Fibroblast of mammary gland (primary cell): ENCODE measurements around the gene LPP.

ENCODE experiments used
- DNase-seq: peaks from one replicate; pipeline ENCODE4 v3.0.0-alpha.2; 2010; ENCODE audit warnings: low read depth
- H3K4me3 ChIP-seq: 2 replicates; pipeline ENCODE4 v1.5.1; 2011; ENCODE audit warnings: low read depth, mild to moderate bottlenecking, low read length, moderate library complexity; ENCODE audit not compliant: control insufficient read depth
- TF ChIP-seq, protein P1 (sequence below): conservative IDR thresholded peaks from 2 replicates; pipeline ENCODE4 v1.5.1; 2011; ENCODE audit warnings: low read depth, low read length, inconsistent platforms; ENCODE audit not compliant: control insufficient read depth, insufficient read depth

The LPP gene

DNA sequence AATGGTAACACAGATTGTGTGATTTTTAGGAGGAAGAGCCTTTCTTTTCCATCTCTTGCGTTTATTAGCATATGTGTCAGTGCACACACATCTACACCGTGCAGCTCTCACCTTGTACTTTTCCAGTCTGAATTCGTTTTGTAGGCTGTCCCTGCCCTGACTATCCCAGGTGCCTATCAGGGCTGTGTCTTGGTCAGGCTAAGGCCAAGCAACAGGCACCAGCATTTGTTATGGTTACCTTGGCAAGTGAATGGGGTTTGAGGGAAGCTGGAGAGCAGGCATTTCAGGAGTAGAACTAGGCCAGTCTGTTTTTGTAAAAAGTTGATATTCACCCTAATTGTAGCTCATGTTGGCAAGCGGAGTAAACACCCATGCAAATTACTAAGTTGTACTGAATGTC, 528.4 kb downstream of the LPP start:
- H3K4me3 ChIP-seq: no peak overlapping the region
- DNase-seq: no peak
- TF ChIP-seq, protein P1, sequence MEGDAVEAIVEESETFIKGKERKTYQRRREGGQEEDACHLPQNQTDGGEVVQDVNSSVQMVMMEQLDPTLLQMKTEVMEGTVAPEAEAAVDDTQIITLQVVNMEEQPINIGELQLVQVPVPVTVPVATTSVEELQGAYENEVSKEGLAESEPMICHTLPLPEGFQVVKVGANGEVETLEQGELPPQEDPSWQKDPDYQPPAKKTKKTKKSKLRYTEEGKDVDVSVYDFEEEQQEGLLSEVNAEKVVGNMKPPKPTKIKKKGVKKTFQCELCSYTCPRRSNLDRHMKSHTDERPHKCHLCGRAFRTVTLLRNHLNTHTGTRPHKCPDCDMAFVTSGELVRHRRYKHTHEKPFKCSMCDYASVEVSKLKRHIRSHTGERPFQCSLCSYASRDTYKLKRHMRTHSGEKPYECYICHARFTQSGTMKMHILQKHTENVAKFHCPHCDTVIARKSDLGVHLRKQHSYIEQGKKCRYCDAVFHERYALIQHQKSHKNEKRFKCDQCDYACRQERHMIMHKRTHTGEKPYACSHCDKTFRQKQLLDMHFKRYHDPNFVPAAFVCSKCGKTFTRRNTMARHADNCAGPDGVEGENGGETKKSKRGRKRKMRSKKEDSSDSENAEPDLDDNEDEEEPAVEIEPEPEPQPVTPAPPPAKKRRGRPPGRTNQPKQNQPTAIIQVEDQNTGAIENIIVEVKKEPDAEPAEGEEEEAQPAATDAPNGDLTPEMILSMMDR: no peak

DNA sequence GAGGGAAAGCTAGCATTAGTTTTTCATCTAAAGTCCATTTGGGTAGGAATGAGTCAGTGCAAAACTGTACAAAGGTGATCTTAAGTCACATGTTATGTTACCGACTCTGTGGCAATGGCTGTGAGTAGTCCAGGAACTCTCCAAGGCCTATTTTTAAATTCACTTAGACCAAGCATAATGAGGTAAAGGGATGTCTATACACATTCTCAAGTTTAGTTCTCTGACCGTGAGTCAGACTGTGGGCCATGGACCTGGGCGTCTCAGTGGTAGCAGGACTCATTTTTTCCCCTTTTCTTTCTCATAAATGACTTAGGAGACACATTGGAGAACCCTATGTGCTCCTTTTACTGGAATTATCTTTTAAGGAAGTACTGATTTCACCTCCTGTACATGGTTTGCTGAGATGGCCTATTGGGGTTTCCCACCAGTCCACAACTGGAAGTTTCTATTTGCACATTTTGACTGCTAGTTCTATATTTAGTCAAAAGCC, 529.1 kb downstream of the LPP start:
- no peak overlapping the region for H3K4me3 ChIP-seq
- DNase-seq: peak; percentile 98
- TF ChIP-seq, protein P1: no peak

DNA sequence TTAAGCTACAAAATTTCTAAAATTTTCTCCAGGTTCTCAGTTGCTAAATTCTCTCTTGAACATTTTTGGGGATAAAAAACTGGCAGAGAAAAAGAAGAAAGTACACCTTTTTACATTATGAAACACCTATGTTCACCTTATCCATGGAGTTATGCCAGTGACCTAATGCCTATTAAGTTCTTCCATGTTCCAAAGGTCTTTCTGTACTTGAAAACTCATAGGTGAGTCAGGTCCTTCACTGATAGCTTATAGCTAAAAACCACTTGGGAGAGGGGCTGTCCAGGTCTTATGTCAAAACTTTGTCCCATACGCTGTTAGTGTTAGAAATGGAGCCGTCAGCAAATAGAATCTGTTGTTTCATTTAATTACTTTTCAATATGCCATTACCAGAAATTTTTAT, 530.3 kb downstream of the LPP start:
- no peak for DNase-seq
- no peak overlapping the region for H3K4me3 ChIP-seq
- TF ChIP-seq, protein P1: no peak

DNA sequence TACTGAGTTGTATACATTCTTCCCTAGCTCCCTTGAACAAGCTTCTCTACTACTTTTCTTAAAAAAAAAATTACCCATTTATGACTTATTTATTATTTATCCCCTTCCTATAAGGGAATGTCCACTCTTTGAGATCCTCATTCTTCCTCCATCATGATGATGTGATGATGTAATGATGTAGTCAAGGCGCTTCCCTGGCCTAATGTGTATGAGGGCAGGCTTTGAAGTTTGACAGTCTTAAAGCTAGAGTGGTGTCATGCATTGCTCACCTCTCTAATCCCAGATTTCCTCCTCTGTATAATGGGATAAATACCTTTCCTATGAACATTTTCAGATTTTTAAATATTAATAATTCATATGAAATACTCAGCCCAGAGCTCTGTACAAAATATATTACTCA, 531.8 kb downstream of the LPP start:
- TF ChIP-seq, protein P1: no peak
- H3K4me3 ChIP-seq: no peak overlapping the region
- no peak for DNase-seq

DNA sequence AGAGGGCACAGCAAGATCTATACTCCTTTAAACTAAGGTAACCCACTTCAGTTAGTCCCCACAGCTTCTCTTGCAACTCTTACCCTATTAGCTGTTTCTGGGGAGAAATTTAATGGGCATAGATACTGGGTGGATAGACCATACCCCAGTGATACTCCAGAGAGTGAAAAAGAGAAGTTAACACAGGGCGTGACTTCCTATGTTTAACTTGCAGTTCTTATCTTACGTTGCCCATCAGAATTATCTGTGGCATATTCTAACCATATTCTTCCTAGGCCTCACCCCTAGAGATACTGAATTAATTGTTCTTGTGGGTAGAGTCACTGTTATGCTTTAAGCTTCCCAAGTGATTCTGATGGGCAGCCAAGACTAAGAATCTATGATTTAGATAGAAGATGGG, 532.4 kb downstream of the LPP start:
- TF ChIP-seq, protein P1: no peak
- no peak overlapping the region for H3K4me3 ChIP-seq
- DNase-seq: no peak

DNA sequence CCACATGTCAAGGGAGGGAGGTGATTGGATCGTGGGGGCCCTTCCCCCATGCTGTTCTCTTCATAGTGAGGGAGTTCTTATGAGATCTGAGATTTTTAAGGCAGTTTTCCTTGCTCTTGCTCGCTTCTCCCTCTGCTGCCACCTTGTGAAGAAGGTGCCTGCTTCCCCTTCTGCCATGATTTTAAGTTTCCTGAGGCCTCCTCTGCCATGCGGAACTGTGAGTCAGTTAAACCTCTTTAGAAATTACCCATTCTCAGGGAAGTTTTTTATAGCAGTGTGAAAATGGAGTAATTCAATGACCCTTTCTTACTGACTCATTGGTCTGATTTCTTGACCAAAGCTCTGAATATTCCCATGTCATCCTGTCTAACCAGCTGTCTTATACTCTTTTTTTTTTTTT, 533.4 kb downstream of the LPP start:
- H3K4me3 ChIP-seq: no peak overlapping the region
- TF ChIP-seq, protein P1: peak; percentile 43
- peak; percentile 91 for DNase-seq

DNA sequence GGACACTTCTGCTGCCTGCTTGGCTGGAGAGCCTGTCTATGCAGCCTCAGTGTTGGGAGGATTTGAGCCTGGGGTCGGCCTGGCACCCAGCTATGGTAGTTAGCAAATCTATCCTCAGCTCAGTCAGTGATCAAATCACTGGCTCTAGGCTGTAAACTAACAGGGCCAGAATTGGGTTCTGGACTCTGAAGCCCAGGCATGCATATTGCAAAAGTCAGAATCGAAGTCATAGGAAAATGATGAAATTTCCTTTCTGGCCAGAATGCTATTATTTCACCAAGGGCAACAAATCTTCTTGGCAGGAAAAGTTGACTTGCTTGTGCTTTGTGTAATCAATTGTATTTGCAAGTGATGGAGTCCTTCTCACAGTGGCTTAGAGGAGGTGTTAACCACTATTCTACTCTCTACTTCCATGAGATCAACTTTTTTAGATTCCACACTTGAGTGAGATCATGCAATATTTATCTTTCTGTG, 535.2 kb downstream of the LPP start:
- TF ChIP-seq, protein P1: no peak
- no peak overlapping the region for H3K4me3 ChIP-seq
- DNase-seq: peak; percentile 87
